SK-N-MC (cell line): ENCODE measurements around the gene CTRL.
"Not testable (repeated sequence)": the region's sequence is repeated elsewhere in the genome, so short reads cannot be mapped to it uniquely, and the experiment has no call there.

Experiments
- EZH2 ChIP-seq: fragments of 200-600 bp; sonication (generic); IDR thresholded peaks from one replicate; pipeline ENCODE4 v1.6.1; 2017; ENCODE audit warnings: antibody characterized with exemption
- FOXP2 ChIP-seq: optimal IDR thresholded peaks from 2 replicates; pipeline ENCODE3; 2011; ENCODE audit warnings: mild to moderate bottlenecking, moderate library complexity; ENCODE audit not compliant: insufficient read depth; ENCODE audit errors: extremely low read length, control extremely low read depth
- POLR2AphosphoS5 ChIP-seq: IDR thresholded peaks from 2 replicates; pipeline ENCODE4 v1.6.1; 2012; ENCODE audit warnings: mild to moderate bottlenecking, low read depth, low read length, borderline replicate concordance

DNA sequence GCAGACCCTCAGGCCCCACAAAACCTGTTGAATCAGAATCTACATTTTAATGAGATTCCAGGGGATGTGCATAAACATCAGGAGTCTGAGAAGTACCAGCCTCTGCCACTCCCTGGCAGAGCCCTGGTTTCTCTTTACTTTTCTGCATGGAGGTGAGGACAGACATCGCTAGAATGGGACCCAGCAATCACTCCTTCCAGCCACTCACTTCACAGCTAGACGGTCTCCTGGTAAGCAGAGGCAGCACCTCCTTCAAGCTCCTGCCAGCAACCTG, 16.2 kb downstream of the CTRL start:
- not testable (repeated sequence) for TF ChIP-seq EZH2, POLR2AphosphoS5, FOXP2
